ENCODE results near the gene KSR2.

DNA sequence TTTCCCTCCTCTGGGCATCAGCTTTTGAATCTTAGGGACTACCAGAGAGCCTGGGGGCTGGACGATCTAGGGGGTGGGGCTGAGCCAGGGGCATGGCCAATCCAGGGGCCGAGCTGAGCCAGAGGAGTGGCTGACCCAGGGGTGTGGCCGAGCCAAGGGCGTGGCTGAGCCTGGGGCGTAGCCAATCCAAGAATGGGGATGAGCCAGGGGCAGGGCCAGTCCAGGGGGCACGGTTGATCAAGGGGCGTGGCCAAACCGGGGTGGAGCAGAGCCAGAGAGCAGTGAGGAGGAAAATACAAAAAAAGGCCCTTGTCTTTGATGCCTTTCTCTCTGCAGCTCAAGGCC lies 388.1 kb downstream of the KSR2 start:
- TF ChIP-seq, protein P1, sequence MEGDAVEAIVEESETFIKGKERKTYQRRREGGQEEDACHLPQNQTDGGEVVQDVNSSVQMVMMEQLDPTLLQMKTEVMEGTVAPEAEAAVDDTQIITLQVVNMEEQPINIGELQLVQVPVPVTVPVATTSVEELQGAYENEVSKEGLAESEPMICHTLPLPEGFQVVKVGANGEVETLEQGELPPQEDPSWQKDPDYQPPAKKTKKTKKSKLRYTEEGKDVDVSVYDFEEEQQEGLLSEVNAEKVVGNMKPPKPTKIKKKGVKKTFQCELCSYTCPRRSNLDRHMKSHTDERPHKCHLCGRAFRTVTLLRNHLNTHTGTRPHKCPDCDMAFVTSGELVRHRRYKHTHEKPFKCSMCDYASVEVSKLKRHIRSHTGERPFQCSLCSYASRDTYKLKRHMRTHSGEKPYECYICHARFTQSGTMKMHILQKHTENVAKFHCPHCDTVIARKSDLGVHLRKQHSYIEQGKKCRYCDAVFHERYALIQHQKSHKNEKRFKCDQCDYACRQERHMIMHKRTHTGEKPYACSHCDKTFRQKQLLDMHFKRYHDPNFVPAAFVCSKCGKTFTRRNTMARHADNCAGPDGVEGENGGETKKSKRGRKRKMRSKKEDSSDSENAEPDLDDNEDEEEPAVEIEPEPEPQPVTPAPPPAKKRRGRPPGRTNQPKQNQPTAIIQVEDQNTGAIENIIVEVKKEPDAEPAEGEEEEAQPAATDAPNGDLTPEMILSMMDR (IDR thresholded peaks at IDR 0.05; ENCODE audit: low read length) = no peak
- TF ChIP-seq EZH2 (IDR thresholded peaks at IDR 0.05; ENCODE audit: borderline replicate concordance, low read length) = no peak
